K562 (cell line): ENCODE results near the gene MAP3K19. TPM values are rescaled to one million over a fixed set of nuclear protein-coding genes. Genes with fewer than 3 reads are reported as not detected.

Experiments used
- ATAC-seq: fragments of 200-7000 bp; cut with Tn5 transposase; 3 replicates; pipeline ENCODE4 v1.9.1; 2020; ENCODE audit warnings: moderate library complexity
- BruUV-seq: library from RNA; stranded (reverse); fragments of 400-500 nt; replicated peaks from 2 replicates; lab custom pipeline; 2021; lab: Mats Ljungman, UMichigan
- CTCF ChIA-PET: fragments of 300-600 bp; formaldehyde crosslinking; extraction: SDS; loops from one replicate; lab custom pipeline; 2021; ENCODE audit warnings: low intra/inter-chr PET ratio; lab: Yijun Ruan, JAX
- POLR2A ChIA-PET: fragments of 300-600, 350-650 bp; sonication (Branson Sonifier 250); formaldehyde crosslinking; extraction: SDS; loops from one replicate; lab custom pipeline; 2021; ENCODE audit warnings: antibody characterized with exemption, inconsistent platforms; lab: Yijun Ruan, JAX
- DNase-seq, 4 experiments: peaks; one replicate each; pipeline versions ENCODE4 v3.0.0 to v3.0.0-alpha.2; 2011 to 2018; ENCODE audit warnings: low spot score in 3 of 4, mixed read lengths in 3 of 4; ENCODE audit errors: extremely low read depth in 1 of 4
- FAIRE-seq: peaks from 2 replicates; lab custom pipeline; 2011; peaks lifted over from hg19 to GRCh38; lab: Jason Lieb, UNC
- H2AFZ ChIP-seq: 2 replicates; pipeline ENCODE4 v1.6.0; 2011; ENCODE audit warnings: low read depth, low read length, control low read depth, inconsistent platforms
- H3K27ac ChIP-seq: fragments of 200-600 bp; 3 replicates; pipeline ENCODE4 v1.8.0; 2011; ENCODE audit warnings: low read depth, mild to moderate bottlenecking, control low read depth, inconsistent platforms, low read length, moderate library complexity, mixed read lengths; ENCODE audit errors: extremely low read depth
- H3K27me3 ChIP-seq, 2 experiments: fragments of 300-600 bp in 1 of 2; 2 replicates in 1 of 2; 3 replicates in 1 of 2; pipeline versions ENCODE4 v1.6.0 to v1.8.0; 2011; ENCODE audit warnings: inconsistent platforms in 2 of 2, low read length in 2 of 2, mild to moderate bottlenecking in 1 of 2, mixed read lengths in 1 of 2, moderate library complexity in 1 of 2; ENCODE audit not compliant: control insufficient read depth in 2 of 2, insufficient read depth in 2 of 2
- H3K36me3 ChIP-seq: fragments of 300-600 bp; 3 replicates; pipeline ENCODE4 v1.8.0; 2011; ENCODE audit warnings: mild to moderate bottlenecking, low read length, inconsistent platforms; ENCODE audit not compliant: control insufficient read depth, insufficient read depth
- H3K4me1 ChIP-seq, 2 experiments: fragments of 200-600 bp in 1 of 2; replicated peaks in 1 of 2; 2 replicates in 1 of 2; 3 replicates in 1 of 2; pipeline versions ENCODE4 v1.5.1 to v1.8.0; 2011; ENCODE audit warnings: inconsistent platforms in 2 of 2, low read length in 2 of 2, mild to moderate bottlenecking in 1 of 2, mixed read lengths in 1 of 2, moderate library complexity in 1 of 2; ENCODE audit not compliant: control insufficient read depth in 2 of 2, insufficient read depth in 2 of 2
- H3K4me2 ChIP-seq: 2 replicates; pipeline ENCODE4 v1.6.1; 2011; ENCODE audit warnings: low read length, control low read depth, inconsistent platforms, mixed read lengths; ENCODE audit not compliant: insufficient read depth
- H3K4me3 ChIP-seq: fragments of 200-600 bp; sonication (generic), shearing (Covaris generic); 2 replicates; pipeline ENCODE4 v1.5.1; 2016; ENCODE audit warnings: control low read depth, inconsistent platforms
- H3K79me2 ChIP-seq: fragments of 200-600 bp; 3 replicates; pipeline ENCODE4 v1.8.0; 2011; ENCODE audit warnings: low read length, inconsistent platforms; ENCODE audit not compliant: control insufficient read depth, insufficient read depth
- H3K9ac ChIP-seq, 2 experiments: 2 replicates each; pipeline versions ENCODE4 v1.6.0 to v1.6.1; 2011; ENCODE audit warnings: low read depth in 2 of 2, low read length in 2 of 2, control low read depth in 1 of 2, inconsistent platforms in 1 of 2, mild to moderate bottlenecking in 1 of 2, mixed read lengths in 1 of 2; ENCODE audit not compliant: insufficient read depth in 1 of 2
- H3K9me1 ChIP-seq: one replicate; pipeline ENCODE4 v1.6.0; 2011; ENCODE audit warnings: inconsistent platforms, mild to moderate bottlenecking, low read length, moderate library complexity; ENCODE audit not compliant: control insufficient read depth, insufficient read depth
- H3K9me3 ChIP-seq: replicated peaks from 2 replicates; pipeline ENCODE4 v1.5.1; 2011; ENCODE audit warnings: low read depth, low read length, inconsistent platforms; ENCODE audit not compliant: control insufficient read depth, insufficient read depth
- H4K20me1 ChIP-seq: replicated peaks from 2 replicates; pipeline ENCODE4 v1.6.1; 2011; ENCODE audit warnings: low read length, inconsistent platforms, mixed read lengths; ENCODE audit not compliant: control insufficient read depth, insufficient read depth
- CBFB ChIP-seq: sonication (generic); formaldehyde crosslinking; IDR thresholded peaks from 2 replicates; pipeline ENCODE4 v1.4.0; 2020; ENCODE audit warnings: mild to moderate bottlenecking, missing genetic modification reagents
- DMBX1 ChIP-seq: fragments of 250-450 bp; sonication (Bioruptor Pico); IDR thresholded peaks from 2 replicates; pipeline ENCODE4 v1.8.0; 2022; ENCODE audit warnings: inconsistent platforms, mild to moderate bottlenecking, moderate library complexity, borderline replicate concordance
- EHMT2 ChIP-seq: fragments of 450-650 bp; IDR thresholded peaks from 2 replicates; pipeline ENCODE4 v1.6.1; 2018; ENCODE audit warnings: antibody characterized with exemption
- NFXL1 ChIP-seq: fragments of 450-650 bp; formaldehyde crosslinking; IDR thresholded peaks from 2 replicates; pipeline ENCODE4 v1.4.0; 2021; ENCODE audit warnings: mild to moderate bottlenecking
- SMAD1 ChIP-seq: fragments of 150-350 bp; IDR thresholded peaks from 2 replicates; pipeline ENCODE4 v1.6.1; 2014; ENCODE audit warnings: low read length, low read depth; ENCODE audit not compliant: partially characterized antibody
- SRSF3 ChIP-seq: fragments of 200-400 bp; formaldehyde crosslinking; IDR thresholded peaks from 2 replicates; pipeline ENCODE4 v1.6.1; 2016; ENCODE audit warnings: mild to moderate bottlenecking, low read length, moderate library complexity; ENCODE audit not compliant: insufficient read depth
- TEAD1 ChIP-seq, 2 experiments: fragments of 450-650 bp in 1 of 2; sonication (generic) in 1 of 2; formaldehyde crosslinking; IDR thresholded peaks; 2 replicates each; pipeline versions ENCODE4 v1.4.0 to v1.8.0; 2020 to 2022; ENCODE audit warnings: mild to moderate bottlenecking in 2 of 2, missing genetic modification reagents in 1 of 2
- TFAM ChIP-seq: fragments of 250-450 bp; sonication (Bioruptor Pico); conservative IDR thresholded peaks from 2 replicates; pipeline ENCODE4 v1.5.0; 2021; ENCODE audit warnings: mild to moderate bottlenecking, moderate library complexity
- ZNF23 ChIP-seq: fragments of 250-450 bp; sonication (Bioruptor Pico); IDR thresholded peaks from 2 replicates; pipeline ENCODE4 v1.4.0; 2020; ENCODE audit warnings: mild to moderate bottlenecking
- ZNF830 ChIP-seq: fragments of 250-450 bp; sonication (Bioruptor Pico); IDR thresholded peaks from 2 replicates; pipeline ENCODE4 v1.5.0; 2021; ENCODE audit warnings: mild to moderate bottlenecking
- WGBS: fragments of 100-300 bp; shearing (Covaris generic); methylation state at CpG from one replicate; pipeline ENCODE4 v1.1.6; 2016; ENCODE audit warnings: low coverage, mixed read lengths; ENCODE audit not compliant: insufficient coverage; ENCODE audit errors: missing lambda C conversion rate; 5-methylcytosine and 5-hydroxymethylcytosine counted together
- in situ Hi-C: fragments of 300-500 bp; cut with MboI; formaldehyde crosslinking; loops from 4 replicates; pipeline ENCODE4 v1.15.0; 2018; ENCODE audit warnings: inconsistent platforms, mixed read lengths
- intact Hi-C: fragments of 100-400 bp; cut with micrococcal nuclease; formaldehyde crosslinking; loops from 2 replicates; pipeline ENCODE4 v1.14.2; 2022
- polyA plus RNA-seq, 8 experiments: library from polyadenylated mRNA; depleted of rRNA in 4 of 8; stranded (reverse) in 5 of 8; unstranded in 3 of 8; fragments of >200 nt; fragmentation: Nextera tagmentation in 2 of 8; fragmentation: Illumina TruSeq in 1 of 8; extraction: Ambion mirVana in 2 of 8; extraction: Trizol in 1 of 8; gene quantifications; 2 replicates each; pipeline versions ENCODE4 v1.2.1 to v1.2.3, GENCODE V29; 2011 to 2014; ENCODE audit warnings: inconsistent platforms in 1 of 8, missing spikeins in 1 of 8
- total RNA-seq, 7 experiments: library from RNA; depleted of rRNA in 6 of 7; stranded (reverse); fragments of >200 nt in 6 of 7; fragmentation: Illumina TruSeq in 2 of 7; extraction: Trizol in 2 of 7; gene quantifications; 2 replicates each; pipeline versions ENCODE4 v1.2.1 to v1.2.3, GENCODE V29; 2011 to 2021; ENCODE audit warnings: low replicate concordance in 1 of 7
- TF ChIP-seq, protein P1 (sequence below): fragments of 450-650 bp; formaldehyde crosslinking; IDR thresholded peaks from 2 replicates; pipeline ENCODE4 v1.4.0; 2022; ENCODE audit warnings: mild to moderate bottlenecking, moderate library complexity
- TF ChIP-seq, protein P2 (sequence below): fragments of 450-650 bp; formaldehyde crosslinking; IDR thresholded peaks from 2 replicates; pipeline ENCODE4 v1.4.0; 2020; ENCODE audit warnings: mild to moderate bottlenecking, moderate library complexity
- TF ChIP-seq, protein P3 (sequence below): fragments of 250-450 bp; sonication (Bioruptor Pico); IDR thresholded peaks from 2 replicates; pipeline ENCODE4 v1.8.0; 2021; ENCODE audit warnings: moderate library complexity, mild to moderate bottlenecking, inconsistent platforms

Gene MAP3K19
- total and polyA plus RNA-seq, 9 of the 15 experiments (the other 6 are each of a cell fraction or from before 2014, with no cell fraction given): 0.29 TPM; not detected in 8

DNA sequence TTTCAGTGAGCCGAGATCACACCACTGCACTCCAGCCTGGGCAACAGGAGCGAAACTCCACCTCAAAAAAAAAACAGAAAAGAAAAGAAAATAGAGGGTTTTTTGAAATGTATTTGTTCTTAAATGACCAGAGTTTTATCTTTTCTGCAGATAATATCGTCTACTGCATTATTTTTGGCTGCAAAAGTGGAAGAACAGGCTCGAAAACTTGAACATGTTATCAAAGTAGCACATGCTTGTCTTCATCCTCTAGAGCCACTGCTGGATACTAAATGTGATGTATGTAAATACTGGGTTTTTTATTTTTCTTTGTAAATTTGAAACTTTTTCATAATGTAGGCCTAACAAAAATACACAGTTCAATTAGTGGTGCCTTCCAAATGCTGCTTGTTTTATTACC, 110.6 kb downstream of the MAP3K19 start (continued):
- TF ChIP-seq, protein P1, sequence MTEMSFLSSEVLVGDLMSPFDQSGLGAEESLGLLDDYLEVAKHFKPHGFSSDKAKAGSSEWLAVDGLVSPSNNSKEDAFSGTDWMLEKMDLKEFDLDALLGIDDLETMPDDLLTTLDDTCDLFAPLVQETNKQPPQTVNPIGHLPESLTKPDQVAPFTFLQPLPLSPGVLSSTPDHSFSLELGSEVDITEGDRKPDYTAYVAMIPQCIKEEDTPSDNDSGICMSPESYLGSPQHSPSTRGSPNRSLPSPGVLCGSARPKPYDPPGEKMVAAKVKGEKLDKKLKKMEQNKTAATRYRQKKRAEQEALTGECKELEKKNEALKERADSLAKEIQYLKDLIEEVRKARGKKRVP: no peak
- TF ChIP-seq NFXL1 (CRISPR knock-in tag) (no peak), ZNF830 (CRISPR knock-in tag) (no peak)

DNA sequence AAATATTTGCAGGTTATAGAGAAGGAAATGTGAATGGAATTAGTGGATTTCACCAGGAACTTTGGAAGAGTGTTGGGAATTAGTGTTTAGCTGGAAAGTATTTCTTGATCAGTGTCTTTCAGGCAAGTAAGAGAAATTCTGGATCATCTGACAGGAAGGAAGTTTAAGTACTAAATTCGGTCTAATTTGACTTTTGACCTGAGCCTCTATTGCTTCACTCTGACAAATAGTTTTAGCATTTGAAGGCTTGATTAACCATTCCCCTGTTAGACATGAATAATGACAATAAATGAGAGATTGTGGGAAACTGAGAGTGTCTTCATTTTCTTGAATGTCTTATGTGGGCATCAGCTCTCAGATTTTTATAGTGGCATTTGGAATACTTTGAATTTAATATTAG, 112.6 kb downstream of the MAP3K19 start:
- Histone ChIP-seq H3K4me1 (0 out of 5 replicates have a peak, but pooled peaks cover 0 to 4% of the 10 kb centered on the region in 2 experiments), H3K4me2 (no peak overlapping the region), H2AFZ (no peak overlapping the region), H3K9ac (no peak overlapping the region), H3K9me3 (no peaks in the 10 kb centered on the region), H3K27ac (no peak overlapping the region), H3K36me3 (peaks cover 76% of the 10 kb centered on the region), H4K20me1 (peaks cover 3% of the 10 kb centered on the region; the same call in 1 of the 2 replicates), H3K27me3 (no peaks in the 10 kb centered on the region), H3K4me3 (no peak overlapping the region), H3K9me1 (no peaks in the 10 kb centered on the region), H3K79me2 (peaks cover 90% of the 10 kb centered on the region)
- DNase-seq: no peak
- WGBS: 21% methylated on average over 1 of the region's 1 CpG
- ChIA-PET POLR2A (interaction anchor here (1.3 to 1.6 kb wide), 2 partner anchors 8 to 17 kb away, joined by 3 to 6 read pairs; partner anchors contain the start of gene CCNT2), CTCF (no interaction called here)
- no peak for TF ChIP-seq DMBX1 (CRISPR knock-in tag)
- TF ChIP-seq ZNF23 (CRISPR knock-in tag): no peak
- no peak for TF ChIP-seq SRSF3
- TF ChIP-seq, protein P2, sequence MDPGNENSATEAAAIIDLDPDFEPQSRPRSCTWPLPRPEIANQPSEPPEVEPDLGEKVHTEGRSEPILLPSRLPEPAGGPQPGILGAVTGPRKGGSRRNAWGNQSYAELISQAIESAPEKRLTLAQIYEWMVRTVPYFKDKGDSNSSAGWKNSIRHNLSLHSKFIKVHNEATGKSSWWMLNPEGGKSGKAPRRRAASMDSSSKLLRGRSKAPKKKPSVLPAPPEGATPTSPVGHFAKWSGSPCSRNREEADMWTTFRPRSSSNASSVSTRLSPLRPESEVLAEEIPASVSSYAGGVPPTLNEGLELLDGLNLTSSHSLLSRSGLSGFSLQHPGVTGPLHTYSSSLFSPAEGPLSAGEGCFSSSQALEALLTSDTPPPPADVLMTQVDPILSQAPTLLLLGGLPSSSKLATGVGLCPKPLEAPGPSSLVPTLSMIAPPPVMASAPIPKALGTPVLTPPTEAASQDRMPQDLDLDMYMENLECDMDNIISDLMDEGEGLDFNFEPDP (CRISPR knock-in tag): no peak
- TF ChIP-seq, protein P3, sequence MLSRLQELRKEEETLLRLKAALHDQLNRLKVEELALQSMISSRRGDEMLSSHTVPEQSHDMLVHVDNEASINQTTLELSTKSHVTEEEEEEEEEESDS: no peak
- no peak for TF ChIP-seq SMAD1
- TF ChIP-seq TEAD1 (CRISPR knock-in tag; IDR thresholded peaks at IDR 0.05): no peak
- TF ChIP-seq CBFB (CRISPR knock-in tag): no peak
- TF ChIP-seq EHMT2: no peak
- TF ChIP-seq TFAM (CRISPR knock-in tag): no peak
- in situ Hi-C loops (no loop called here), intact Hi-C loops (no loop called here)
- no TSS peak for BruUV-seq
- no peak for ATAC-seq
- FAIRE-seq: no peak
